Uterus (tissue), 4 donors: ENCODE data around the gene SETBP1. TPM values are rescaled to one million over a fixed set of nuclear protein-coding genes. Genes with fewer than 3 reads are reported as not detected.

Experiments
- DNase-seq, 2 donors: peaks; one replicate each; pipeline ENCODE4 v3.0.0-alpha.2; 2019 to 2020
- H3K27ac ChIP-seq, 2 donors: fragments of 200-600 bp; sonication (generic); 1 replicate in 1 of 2; 2 replicates in 1 of 2; pipeline ENCODE4 v1.5.1; 2016 to 2018
- H3K27me3 ChIP-seq, 2 donors: fragments of 200-600 bp; sonication (generic); one replicate each; pipeline ENCODE4 v1.5.1; 2018 to 2019; ENCODE audit warnings: control low read depth in 1 of 2
- H3K36me3 ChIP-seq, 2 donors: fragments of 200-600 bp; sonication (generic); one replicate each; pipeline ENCODE4 v1.5.1; 2019; ENCODE audit warnings: control low read depth in 1 of 2
- H3K4me1 ChIP-seq, 2 donors: fragments of 200-600 bp; sonication (generic); one replicate each; pipeline ENCODE4 v1.5.1; 2018 to 2019; ENCODE audit warnings: control low read depth in 1 of 2
- H3K4me3 ChIP-seq, 2 donors: fragments of 200-600 bp; sonication (generic); 1 replicate in 1 of 2; 2 replicates in 1 of 2; pipeline ENCODE4 v1.5.1; 2018 to 2019; ENCODE audit warnings: mild to moderate bottlenecking in 1 of 2
- H3K9me3 ChIP-seq, 2 donors: fragments of 200-600 bp; sonication (generic); one replicate each; pipeline ENCODE4 v1.5.1; 2019; ENCODE audit warnings: control low read depth in 1 of 2
- CTCF ChIP-seq, 4 experiments: fragments of 200-600 bp in 2 of 4; fragments of 450-650 bp in 2 of 4; sonication (generic) in 2 of 4; IDR thresholded peaks; one replicate each; pipeline ENCODE4 v1.5.1; 2016 to 2019; ENCODE audit warnings: antibody characterized with exemption in 4 of 4, mild to moderate bottlenecking in 2 of 4, moderate library complexity in 1 of 4
- POLR2A ChIP-seq, 2 donors: fragments of 450-650 bp; IDR thresholded peaks; one replicate each; pipeline ENCODE4 v1.6.1; 2016; ENCODE audit warnings: antibody characterized with exemption in 2 of 2, mild to moderate bottlenecking in 1 of 2, moderate library complexity in 1 of 2
- intact Hi-C: fragments of 100-400 bp; cut with DNase I; formaldehyde crosslinking; loops from one replicate; pipeline ENCODE4 v1.15.1; 2023; ENCODE audit warnings: low total_unique reads
- total RNA-seq, 4 donors: library from RNA; depleted of rRNA in 3 of 4; stranded (reverse); fragments of >200 nt in 3 of 4; gene quantifications; one replicate each; pipeline versions ENCODE4 v1.1.0 to v1.2.4, GENCODE V29; 2014 to 2023
- donor health status: DM: yes; HTN: yes; CAD: no.

SETBP1 gene
- total RNA-seq, 4 donors from 2014 or later = 16.8 to 74.0 (median 36.9) TPM

GRCh38 chr18:44876024-44876423, 195.3 kb downstream of the SETBP1 start:
- Histone ChIP-seq H3K27ac (no peak overlapping the region), H3K27me3 (no peaks in the 10 kb centered on the region), H3K4me1 (peaks cover 0 to 6% of the 10 kb centered on the region in 2 donors), H3K4me3 (no peak overlapping the region), H3K36me3 (no peaks in the 10 kb centered on the region), H3K9me3 (no peaks in the 10 kb centered on the region)
- DNase-seq = no peak
- TF ChIP-seq POLR2A (IDR thresholded peaks at IDR 0.05) = no peak
- intact Hi-C loops = no loop called here

GRCh38 chr18:44876755-44877154, 196.1 kb downstream of the SETBP1 start:
- no peak overlapping the region for H3K4me3 ChIP-seq
- no peaks in the 10 kb centered on the region for H3K27me3 ChIP-seq
- DNase-seq = no peak
- no peaks in the 10 kb centered on the region for H3K9me3 ChIP-seq
- TF ChIP-seq POLR2A (IDR thresholded peaks at IDR 0.05) (no peak), CTCF (IDR thresholded peaks at IDR 0.05) (no peak)
- no peak overlapping the region for H3K27ac ChIP-seq
- intact Hi-C loops = no loop called here
- H3K4me1 ChIP-seq = peaks cover 0 to 6% of the 10 kb centered on the region in 2 donors
- no peaks in the 10 kb centered on the region for H3K36me3 ChIP-seq

- Histone ChIP-seq H3K27ac (no peak overlapping the region), H3K4me3 (no peak overlapping the region), H3K36me3 (no peaks in the 10 kb centered on the region), H3K9me3 (no peaks in the 10 kb centered on the region), H3K4me1 (peaks cover 0 to 6% of the 10 kb centered on the region in 2 donors), H3K27me3 (no peaks in the 10 kb centered on the region)
- intact Hi-C loops = no loop called here
- DNase-seq = no peak
- TF ChIP-seq CTCF (IDR thresholded peaks at IDR 0.05) (no peak), POLR2A (IDR thresholded peaks at IDR 0.05) (no peak)
Observed at GRCh38 chr18:44878335-44878734, 197.6 kb downstream of the SETBP1 start.

- TF ChIP-seq POLR2A (IDR thresholded peaks at IDR 0.05) = no peak
- no peak for TF ChIP-seq CTCF (IDR thresholded peaks at IDR 0.05)
Observed at GRCh38 chr18:44880170-44880569, 199.5 kb downstream of the SETBP1 start.

GRCh38 chr18:44881461-44882162, 200.9 kb downstream of the SETBP1 start:
- H3K27ac ChIP-seq = no peak overlapping the region
- intact Hi-C loops = no loop called here
- no peaks in the 10 kb centered on the region for H3K9me3 ChIP-seq
- DNase-seq = no peak
- peaks cover 0 to 6% of the 10 kb centered on the region in 2 donors for H3K4me1 ChIP-seq
- no peak overlapping the region for H3K4me3 ChIP-seq
- H3K36me3 ChIP-seq = no peaks in the 10 kb centered on the region
- TF ChIP-seq POLR2A (IDR thresholded peaks at IDR 0.05) (no peak), CTCF (IDR thresholded peaks at IDR 0.05) (no peak)
- no peaks in the 10 kb centered on the region for H3K27me3 ChIP-seq

More at GRCh38 chr18:44880170-44880569, 199.5 kb downstream of the SETBP1 start:
- Histone ChIP-seq H3K27ac (no peak overlapping the region), H3K4me3 (no peak overlapping the region), H3K36me3 (no peaks in the 10 kb centered on the region), H3K9me3 (no peaks in the 10 kb centered on the region), H3K27me3 (no peaks in the 10 kb centered on the region), H3K4me1 (peaks cover 0 to 6% of the 10 kb centered on the region in 2 donors)
- DNase-seq = no peak
- intact Hi-C loops = no loop called here
